K562 (cell line): ENCODE data around the gene PCCA.

Source experiments
- ARID2 ChIP-seq: fragments of 450-650 bp; IDR thresholded peaks from 2 replicates; pipeline ENCODE4 v1.6.1; 2017; ENCODE audit warnings: antibody characterized with exemption, mild to moderate bottlenecking
- EZH2 ChIP-seq: IDR thresholded peaks from 2 replicates; pipeline ENCODE4 v1.6.1; 2012; ENCODE audit warnings: low read depth, mild to moderate bottlenecking, inconsistent platforms, low read length, borderline replicate concordance
- GABPB1 ChIP-seq: sonication (generic); formaldehyde crosslinking; IDR thresholded peaks from 2 replicates; pipeline ENCODE4 v1.8.0; 2022; ENCODE audit warnings: mild to moderate bottlenecking, missing genetic modification reagents
- HDAC2 ChIP-seq: fragments of 450-650 bp; IDR thresholded peaks from 2 replicates; pipeline ENCODE4 v1.6.1; 2016; ENCODE audit warnings: mild to moderate bottlenecking
- JUNB ChIP-seq: fragments of 450-650 bp; formaldehyde crosslinking; conservative IDR thresholded peaks from 2 replicates; pipeline ENCODE4 v1.4.0; 2020; ENCODE audit warnings: mild to moderate bottlenecking
- POLR2A ChIP-seq: fragments of 450-650 bp; conservative IDR thresholded peaks from 2 replicates; pipeline ENCODE4 v1.6.1; 2016
- SIRT6 ChIP-seq: IDR thresholded peaks from one replicate; pipeline ENCODE4 v1.6.1; 2012; ENCODE audit warnings: low read depth, mild to moderate bottlenecking, control low read depth, inconsistent platforms, low read length, moderate library complexity
- ZNF121 ChIP-seq: sonication (generic); formaldehyde crosslinking; conservative IDR thresholded peaks from 2 replicates; pipeline ENCODE4 v1.8.0; 2022; ENCODE audit warnings: missing genetic modification reagents
- ZNF217 ChIP-seq: sonication (generic); formaldehyde crosslinking; IDR thresholded peaks from 2 replicates; pipeline ENCODE4 v1.8.0; 2022; ENCODE audit warnings: mild to moderate bottlenecking, missing genetic modification reagents
- TF ChIP-seq, protein P1 (sequence below), 3 experiments: IDR thresholded peaks in 2 of 3; conservative IDR thresholded peaks in 1 of 3; 2 replicates each; pipeline ENCODE4 v1.5.1; 2011 to 2012; ENCODE audit warnings: low read length in 3 of 3, mild to moderate bottlenecking in 3 of 3, control low read depth in 2 of 3, improper control_type of control experiment in 1 of 3, inconsistent platforms in 1 of 3, low read depth in 1 of 3, mixed read lengths in 1 of 3, moderate library complexity in 1 of 3; ENCODE audit not compliant: insufficient read depth in 2 of 3
- TF ChIP-seq, protein P2 (sequence below): sonication (generic); formaldehyde crosslinking; IDR thresholded peaks from 2 replicates; pipeline ENCODE4 v1.8.1; 2022; ENCODE audit warnings: missing genetic modification reagents

DNA sequence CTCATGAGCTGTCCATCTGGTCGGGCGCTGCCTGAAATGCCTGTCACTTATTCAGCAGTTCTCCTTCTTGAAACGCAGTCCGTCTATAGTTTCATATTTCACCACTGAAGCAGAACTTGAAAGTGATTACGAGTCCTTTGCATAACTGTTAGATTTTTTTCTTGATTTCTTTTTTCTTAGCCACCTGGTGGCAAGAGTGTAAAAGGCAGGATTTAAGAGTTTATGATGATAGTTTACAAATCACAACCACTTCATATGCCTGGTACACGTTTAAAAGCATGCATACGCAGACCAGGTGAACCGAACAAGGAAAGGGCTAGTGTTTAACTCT is 453.9 kb downstream of the PCCA start:
- TF ChIP-seq, protein P1, sequence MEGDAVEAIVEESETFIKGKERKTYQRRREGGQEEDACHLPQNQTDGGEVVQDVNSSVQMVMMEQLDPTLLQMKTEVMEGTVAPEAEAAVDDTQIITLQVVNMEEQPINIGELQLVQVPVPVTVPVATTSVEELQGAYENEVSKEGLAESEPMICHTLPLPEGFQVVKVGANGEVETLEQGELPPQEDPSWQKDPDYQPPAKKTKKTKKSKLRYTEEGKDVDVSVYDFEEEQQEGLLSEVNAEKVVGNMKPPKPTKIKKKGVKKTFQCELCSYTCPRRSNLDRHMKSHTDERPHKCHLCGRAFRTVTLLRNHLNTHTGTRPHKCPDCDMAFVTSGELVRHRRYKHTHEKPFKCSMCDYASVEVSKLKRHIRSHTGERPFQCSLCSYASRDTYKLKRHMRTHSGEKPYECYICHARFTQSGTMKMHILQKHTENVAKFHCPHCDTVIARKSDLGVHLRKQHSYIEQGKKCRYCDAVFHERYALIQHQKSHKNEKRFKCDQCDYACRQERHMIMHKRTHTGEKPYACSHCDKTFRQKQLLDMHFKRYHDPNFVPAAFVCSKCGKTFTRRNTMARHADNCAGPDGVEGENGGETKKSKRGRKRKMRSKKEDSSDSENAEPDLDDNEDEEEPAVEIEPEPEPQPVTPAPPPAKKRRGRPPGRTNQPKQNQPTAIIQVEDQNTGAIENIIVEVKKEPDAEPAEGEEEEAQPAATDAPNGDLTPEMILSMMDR (IDR thresholded peaks at IDR 0.05 in 2 of 3, conservative IDR thresholded peaks at IDR 0.05 in 1 of 3; ENCODE audit: insufficient read depth in 2 of 3, low read depth in 1 of 3, low read length in 3 of 3): peak; percentile 20 to 51 (median 21); a peak in 3 of 6 replicates
- TF ChIP-seq ZNF121 (CRISPR knock-in tag) (no peak), EZH2 (no peak), HDAC2 (no peak), SIRT6 (no peak), GABPB1 (CRISPR knock-in tag) (no peak), ZNF217 (CRISPR knock-in tag) (no peak), JUNB (CRISPR knock-in tag) (no peak), ARID2 (no peak), POLR2A (no peak)
- TF ChIP-seq, protein P2, sequence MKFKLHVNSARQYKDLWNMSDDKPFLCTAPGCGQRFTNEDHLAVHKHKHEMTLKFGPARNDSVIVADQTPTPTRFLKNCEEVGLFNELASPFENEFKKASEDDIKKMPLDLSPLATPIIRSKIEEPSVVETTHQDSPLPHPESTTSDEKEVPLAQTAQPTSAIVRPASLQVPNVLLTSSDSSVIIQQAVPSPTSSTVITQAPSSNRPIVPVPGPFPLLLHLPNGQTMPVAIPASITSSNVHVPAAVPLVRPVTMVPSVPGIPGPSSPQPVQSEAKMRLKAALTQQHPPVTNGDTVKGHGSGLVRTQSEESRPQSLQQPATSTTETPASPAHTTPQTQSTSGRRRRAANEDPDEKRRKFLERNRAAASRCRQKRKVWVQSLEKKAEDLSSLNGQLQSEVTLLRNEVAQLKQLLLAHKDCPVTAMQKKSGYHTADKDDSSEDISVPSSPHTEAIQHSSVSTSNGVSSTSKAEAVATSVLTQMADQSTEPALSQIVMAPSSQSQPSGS: no peak
